CD4-positive, alpha-beta T cell (primary cell): ENCODE measurements around the gene CARM1. TPM values are rescaled to one million over a fixed set of nuclear protein-coding genes. Genes with fewer than 3 reads are reported as not detected.
"Not testable (repeated sequence)": the region's sequence is repeated elsewhere in the genome, so short reads cannot be mapped to it uniquely, and the experiment has no call there.

Source experiments
- ATAC-seq: fragments of 200-7000 bp; cut with Tn5 transposase; one replicate; pipeline ENCODE4 v1.10.0; 2022; ENCODE audit warnings: mild to moderate bottlenecking; ENCODE audit not compliant: poor library complexity
- CTCF ChIA-PET: fragments of 350-600 bp; sonication (Branson Sonifier 250); formaldehyde crosslinking; loops from one replicate; lab custom pipeline; 2021; ENCODE audit warnings: antibody characterized with exemption, inconsistent platforms; lab: Charles Lee
- POLR2A ChIA-PET: fragments of 350-600 bp; sonication (Branson Sonifier 250); formaldehyde crosslinking; loops from one replicate; lab custom pipeline; 2021; ENCODE audit warnings: antibody characterized with exemption, inconsistent platforms; lab: Charles Lee
- DNase-seq, 14 experiments: peaks; one replicate each; pipeline ENCODE4 v3.0.0-alpha.2; 2013 to 2020; ENCODE audit warnings: mixed read lengths in 2 of 14
- H3K27ac ChIP-seq, 2 donors: one replicate each; pipeline versions ENCODE4 v1.5.1 to v1.7.0; 2013; ENCODE audit warnings: low read length in 2 of 2, low read depth in 1 of 2, mild to moderate bottlenecking in 1 of 2
- H3K27me3 ChIP-seq, 2 experiments: 1 replicate in 1 of 2; 2 replicates in 1 of 2; pipeline versions ENCODE4 v1.6.1 to v1.7.0; 2013; ENCODE audit warnings: low read length in 2 of 2, control low read depth in 1 of 2, mild to moderate bottlenecking in 1 of 2, moderate library complexity in 1 of 2; ENCODE audit not compliant: insufficient read depth in 2 of 2, control insufficient read depth in 1 of 2
- H3K36me3 ChIP-seq: one replicate; pipeline ENCODE4 v1.6.1; 2013; ENCODE audit warnings: low read length, control low read depth; ENCODE audit not compliant: insufficient read depth
- H3K4me1 ChIP-seq: one replicate; pipeline ENCODE4 v1.6.1; 2013; ENCODE audit warnings: low read length, control low read depth; ENCODE audit not compliant: insufficient read depth
- H3K4me3 ChIP-seq: one replicate; pipeline ENCODE4 v1.5.1; 2013; ENCODE audit warnings: mild to moderate bottlenecking, low read length, moderate library complexity
- H3K9me3 ChIP-seq, 2 experiments: 1 replicate in 1 of 2; 2 replicates in 1 of 2; pipeline versions ENCODE4 v1.6.1 to v1.7.0; 2013; ENCODE audit warnings: low read length in 2 of 2, mild to moderate bottlenecking in 2 of 2, control low read depth in 1 of 2, moderate library complexity in 1 of 2; ENCODE audit not compliant: control insufficient read depth in 1 of 2, insufficient read depth in 1 of 2
- H3K27ac Mint-ChIP-seq: one replicate; pipeline ENCODE4 v1.8.0; 2020; ENCODE audit warnings: mixed read lengths
- H3K27me3 Mint-ChIP-seq: one replicate; pipeline ENCODE4 v1.8.0; 2021; ENCODE audit warnings: mixed read lengths
- H3K36me3 Mint-ChIP-seq: one replicate; pipeline ENCODE4 v1.8.0; 2021; ENCODE audit warnings: low read depth, mixed read lengths
- H3K4me1 Mint-ChIP-seq: one replicate; pipeline ENCODE4 v1.8.0; 2021; ENCODE audit warnings: low read depth, mixed read lengths
- H3K4me3 Mint-ChIP-seq: one replicate; pipeline ENCODE4 v1.8.0; 2020; ENCODE audit warnings: mild to moderate bottlenecking, mixed read lengths
- H3K9me3 Mint-ChIP-seq: one replicate; pipeline ENCODE4 v1.8.0; 2020; ENCODE audit warnings: mixed read lengths
- intact Hi-C, 2 experiments: fragments of 100-400 bp; cut with DNase I in 1 of 2; cut with micrococcal nuclease in 1 of 2; formaldehyde crosslinking; loops; one replicate each; pipeline versions ENCODE4 v1.15.1 to v1.9.0; 2023 to 2025; cut with DNase I, micrococcal nuclease
- total RNA-seq, 174 experiments: library from RNA in 2 of 174; stranded (reverse) in 2 of 174; gene quantifications; one replicate each; pipeline ENCODE4 v1.2.3 and lab custom pipeline; 2021 to 2026
- TF ChIP-seq, protein P1 (sequence below): fragments of 200-600 bp; IDR thresholded peaks from one replicate; pipeline ENCODE4 v1.8.0; 2022; ENCODE audit warnings: antibody characterized with exemption, mild to moderate bottlenecking

Gene CARM1
- total RNA-seq, 2 experiments from 2014 or later = 17.5 to 18.0 TPM

GRCh38 chr19:10946958-10947657 lies 75.8 kb downstream of the CARM1 start:
- ChIA-PET CTCF (no interaction called here), POLR2A (no interaction called here)
- no peak for ATAC-seq
- Mint-ChIP-seq H3K27ac (no peak overlapping the region), H3K36me3 (no peaks in the 10 kb centered on the region), H3K4me1 (peaks cover 2% of the 10 kb centered on the region), H3K4me3 (no peak overlapping the region), H3K27me3 (no peaks in the 10 kb centered on the region), H3K9me3 (no peaks in the 10 kb centered on the region)
- no peak for DNase-seq
- TF ChIP-seq, protein P1, sequence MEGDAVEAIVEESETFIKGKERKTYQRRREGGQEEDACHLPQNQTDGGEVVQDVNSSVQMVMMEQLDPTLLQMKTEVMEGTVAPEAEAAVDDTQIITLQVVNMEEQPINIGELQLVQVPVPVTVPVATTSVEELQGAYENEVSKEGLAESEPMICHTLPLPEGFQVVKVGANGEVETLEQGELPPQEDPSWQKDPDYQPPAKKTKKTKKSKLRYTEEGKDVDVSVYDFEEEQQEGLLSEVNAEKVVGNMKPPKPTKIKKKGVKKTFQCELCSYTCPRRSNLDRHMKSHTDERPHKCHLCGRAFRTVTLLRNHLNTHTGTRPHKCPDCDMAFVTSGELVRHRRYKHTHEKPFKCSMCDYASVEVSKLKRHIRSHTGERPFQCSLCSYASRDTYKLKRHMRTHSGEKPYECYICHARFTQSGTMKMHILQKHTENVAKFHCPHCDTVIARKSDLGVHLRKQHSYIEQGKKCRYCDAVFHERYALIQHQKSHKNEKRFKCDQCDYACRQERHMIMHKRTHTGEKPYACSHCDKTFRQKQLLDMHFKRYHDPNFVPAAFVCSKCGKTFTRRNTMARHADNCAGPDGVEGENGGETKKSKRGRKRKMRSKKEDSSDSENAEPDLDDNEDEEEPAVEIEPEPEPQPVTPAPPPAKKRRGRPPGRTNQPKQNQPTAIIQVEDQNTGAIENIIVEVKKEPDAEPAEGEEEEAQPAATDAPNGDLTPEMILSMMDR = no peak
- Histone ChIP-seq H3K4me3 (no peak overlapping the region), H3K27me3 (no peaks in the 10 kb centered on the region), H3K27ac (no peak overlapping the region), H3K4me1 (peaks cover 2% of the 10 kb centered on the region), H3K36me3 (no peaks in the 10 kb centered on the region), H3K9me3 (no peaks in the 10 kb centered on the region)
- intact Hi-C loops = no loop called here

GRCh38 chr19:10952809-10953208 lies 81.5 kb downstream of the CARM1 start:
- Histone ChIP-seq H3K9me3 (no peaks in the 10 kb centered on the region), H3K4me3 (no peak overlapping the region), H3K27ac (no peak overlapping the region), H3K4me1 (no peaks in the 10 kb centered on the region), H3K27me3 (no peaks in the 10 kb centered on the region), H3K36me3 (no peaks in the 10 kb centered on the region)
- ChIA-PET CTCF (interaction anchor here (3.7 kb wide), 1 partner anchor 11 kb away, joined by 19 read pairs; no protein-coding TSS in a partner anchor), POLR2A (no interaction called here)
- Mint-ChIP-seq H3K27ac (no peak overlapping the region), H3K27me3 (no peaks in the 10 kb centered on the region), H3K36me3 (no peaks in the 10 kb centered on the region), H3K9me3 (no peaks in the 10 kb centered on the region), H3K4me3 (no peak overlapping the region), H3K4me1 (no peaks in the 10 kb centered on the region)
- DNase-seq (no peak), ATAC-seq (no peak)
- intact Hi-C loops = no loop called here
- TF ChIP-seq, protein P1 = no peak

DNA sequence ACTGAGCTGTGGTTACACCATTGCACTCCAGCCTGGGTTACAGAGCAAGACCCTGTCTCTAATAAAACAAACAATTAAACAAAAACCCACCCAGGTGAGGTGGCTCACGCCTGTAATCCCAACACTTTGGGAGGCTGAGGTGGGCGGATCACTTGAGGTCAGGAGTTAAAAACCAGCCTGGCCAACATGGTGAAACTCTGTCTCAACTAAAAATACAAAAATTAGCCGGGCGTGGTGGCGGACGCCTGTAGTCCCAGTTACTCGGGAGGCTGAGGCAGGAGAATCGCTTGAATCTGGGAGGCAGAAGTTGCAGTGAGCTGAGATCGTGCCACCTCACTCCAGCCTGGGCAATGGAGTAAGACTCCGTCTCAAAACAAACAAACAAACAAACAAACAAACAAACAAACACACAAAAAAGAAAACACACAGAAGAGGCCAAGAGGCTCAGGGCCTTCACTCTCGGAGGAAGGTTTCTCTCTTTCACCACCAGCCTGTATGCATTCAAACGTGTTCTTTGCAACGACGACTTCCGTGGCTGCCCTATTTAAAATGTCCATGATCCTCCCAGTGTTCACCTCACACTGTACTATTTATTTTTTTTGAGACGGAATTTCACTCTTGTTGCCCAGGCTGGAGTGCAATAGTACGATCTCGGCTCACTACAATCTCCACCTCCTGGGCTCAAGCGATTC lies 88.1 kb downstream of the CARM1 start:
- H3K4me1 ChIP-seq = peaks cover 41% of the 10 kb centered on the region
- intact Hi-C loops, H3K27ac ChIP-seq, H3K27me3 Mint-ChIP-seq, H3K36me3 ChIP-seq, H3K4me3 ChIP-seq, ATAC-seq, H3K9me3 Mint-ChIP-seq, H3K36me3 Mint-ChIP-seq, DNase-seq, H3K27me3 ChIP-seq, H3K9me3 ChIP-seq: not testable (repeated sequence)
- H3K27ac Mint-ChIP-seq = peak overlapping the region; percentile 89
- H3K4me3 Mint-ChIP-seq = peak overlapping the region; percentile 89
- peaks cover 33% of the 10 kb centered on the region for H3K4me1 Mint-ChIP-seq
- POLR2A ChIA-PET = interaction anchor here (0.6 to 1.7 kb wide), 5 partner anchors 17 to 476 kb away, joined by 3 to 8 read pairs (median 4); partner anchors contain the start of genes ODAD3, PRKCSH and TMED1
- CTCF ChIA-PET = interaction anchor here (0.8 to 1.3 kb wide), 2 partner anchors 17 kb away, joined by 5 to 8 read pairs; no protein-coding TSS in a partner anchor
